Motor neuron (in vitro differentiated cells): Measurements from ENCODE around the gene LRRC37A3. TPM values are rescaled to one million over a fixed set of nuclear protein-coding genes. Genes with fewer than 3 reads are reported as not detected.
"Not testable (repeated sequence)": the region's sequence is repeated elsewhere in the genome, so short reads cannot be mapped to it uniquely, and the experiment has no call there.

Experiments
- ATAC-seq, 8 experiments: fragments of 200-7000 bp; cut with Tn5 transposase; replicated peaks in 6 of 8; 2 replicates each; pipeline ENCODE4 v1.8.0; 2021; ENCODE audit warnings: mild to moderate bottlenecking in 8 of 8, moderate library complexity in 8 of 8
- H3K27ac ChIP-seq, 2 donors: fragments of 250-450 bp; sonication (Bioruptor Pico); 2 replicates each; pipeline ENCODE4 v1.9.0; 2021; ENCODE audit warnings: antibody characterized with exemption in 2 of 2, mild to moderate bottlenecking in 2 of 2, moderate library complexity in 1 of 2
- H3K4me1 ChIP-seq, 2 donors: fragments of 250-450 bp; sonication (Bioruptor Pico); replicated peaks in 1 of 2; 2 replicates each; pipeline ENCODE4 v1.6.1; 2021; ENCODE audit warnings: antibody characterized with exemption in 2 of 2, mild to moderate bottlenecking in 2 of 2, moderate library complexity in 1 of 2
- H3K4me3 ChIP-seq, 5 donors: fragments of 250-450 bp; sonication (Bioruptor Pico); 2 replicates each; pipeline ENCODE4 v1.9.0; 2021; ENCODE audit warnings: antibody characterized with exemption in 5 of 5, mild to moderate bottlenecking in 5 of 5, moderate library complexity in 4 of 5
- WGBS, 10 experiments: fragments of 450-650 bp; shearing (Covaris generic); methylation state at CpG; one replicate each; pipeline ENCODE4 v1.0.0; 2022; 5-methylcytosine and 5-hydroxymethylcytosine counted together
- in situ Hi-C, 9 experiments: fragments of 400-800 bp; cut with MboI; loops; one replicate each; pipeline ENCODE4 v1.15.0; 2021; ENCODE audit warnings: low sequenced_read_pairs in 9 of 9, low pct_unique_long_range_greater_than_20kb in 2 of 9; ENCODE audit not compliant: unreplicated experiment in 9 of 9
- total RNA-seq, 8 experiments: library from RNA; unstranded; fragments of 300-600 nt; gene quantifications; 2 replicates each; pipeline versions ENCODE4 v1.2.3 to v1.2.4, GENCODE V29; 2022

LRRC37A3 gene
- total RNA-seq, 8 experiments from 2014 or later: 5.7 to 21.4 (median 8.7) TPM

DNA sequence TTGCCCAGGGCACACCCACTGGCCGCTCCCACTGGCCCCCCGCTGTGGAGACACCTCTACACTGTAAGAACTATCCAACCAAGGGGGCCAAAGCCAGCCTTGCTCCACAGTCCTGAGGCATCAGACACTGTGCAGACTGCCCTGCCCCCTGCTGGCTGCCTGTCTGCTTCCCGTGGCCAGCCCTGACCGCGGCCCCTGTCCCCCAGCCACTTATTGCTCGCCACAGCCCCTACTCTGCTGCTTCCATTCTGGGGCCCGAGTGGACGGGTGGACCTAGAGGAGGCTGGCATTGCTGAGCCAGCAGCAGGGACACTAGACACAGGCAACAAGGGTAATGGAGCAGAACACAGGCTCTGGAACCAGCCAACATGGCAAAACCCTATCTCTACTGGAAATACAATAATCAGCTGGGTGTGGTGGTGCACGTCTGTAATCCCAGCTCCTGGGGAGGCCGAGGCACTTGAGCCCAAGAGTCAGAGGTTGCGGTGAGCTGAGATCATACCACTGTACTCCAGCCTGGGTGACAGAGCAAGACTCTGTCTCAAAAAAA lies 19.7 kb upstream of the LRRC37A3 start:
- ATAC-seq: peak in 4 of 8 experiments; percentile 56 to 86 (median 74)
- no peaks in the 10 kb centered on the region for H3K4me1 ChIP-seq
- in situ Hi-C loops: loop anchor here in 1 of 9 experiments (25.0 kb wide), 1 partner anchor 248 kb away; no protein-coding TSS in a partner anchor
- H3K27ac ChIP-seq: no peak overlapping the region
- no peak overlapping the region for H3K4me3 ChIP-seq
- 60 to 100% (median 88%) methylated on average over 1 to 6 of the region's 11 CpGs; no CpG with 5 or more reads in 5 of the 10 experiments for WGBS, 10 experiments

GRCh38 chr17:64938290-64938689 lies 19.0 kb upstream of the LRRC37A3 start:
- no peak overlapping the region for H3K27ac ChIP-seq
- no peak for ATAC-seq
- no peaks in the 10 kb centered on the region for H3K4me1 ChIP-seq
- in situ Hi-C loops: loop anchor here in 1 of 9 experiments (25.0 kb wide), 1 partner anchor 249 kb away; no protein-coding TSS in a partner anchor
- no peak overlapping the region for H3K4me3 ChIP-seq

GRCh38 chr17:64936117-64936516 lies 16.8 kb upstream of the LRRC37A3 start:
- no peak overlapping the region for H3K27ac ChIP-seq
- H3K4me3 ChIP-seq: no peak overlapping the region
- ATAC-seq: no peak
- WGBS, 10 experiments: 80 to 100% (median 88%) methylated on average over 1 to 4 of the region's 10 CpGs; no CpG with 5 or more reads in 3 of the 10 experiments
- in situ Hi-C loops: loop anchor here in 1 of 9 experiments (25.0 kb wide), 1 partner anchor 251 kb away; no protein-coding TSS in a partner anchor
- no peaks in the 10 kb centered on the region for H3K4me1 ChIP-seq

DNA sequence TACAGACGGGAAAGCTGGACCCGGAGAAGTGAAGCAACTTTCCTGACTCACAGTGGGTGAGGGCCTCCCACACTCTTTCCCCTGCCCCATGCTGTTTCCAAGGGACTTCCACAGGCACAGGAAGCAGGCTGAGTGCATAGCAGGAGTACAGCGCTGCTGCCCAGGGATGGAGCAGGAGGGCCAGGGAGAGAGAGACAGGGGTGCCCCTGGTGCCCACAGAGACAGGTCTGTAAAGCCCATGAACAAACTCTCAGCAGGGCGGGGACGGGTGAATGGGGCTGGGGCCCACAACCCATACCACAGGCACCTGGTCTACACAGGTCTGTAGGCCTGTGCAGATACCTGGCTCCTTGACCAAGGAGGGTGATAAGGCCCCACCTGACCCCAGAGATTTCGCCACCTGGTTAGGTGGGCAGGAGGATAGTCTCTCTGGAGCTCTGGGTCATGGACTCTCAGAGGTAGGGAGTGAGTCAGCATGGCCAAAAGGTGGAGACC lies 15.1 kb upstream of the LRRC37A3 start:
- not testable (repeated sequence) for ATAC-seq, H3K4me3 ChIP-seq, H3K4me1 ChIP-seq, H3K27ac ChIP-seq
- 80 to 100% methylated on average over 1 to 2 of the region's 6 CpGs; no CpG with 5 or more reads in 8 of the 10 experiments for WGBS, 10 experiments
- in situ Hi-C loops: loop anchor here in 1 of 9 experiments (25.0 kb wide), 1 partner anchor 253 kb away; no protein-coding TSS in a partner anchor

DNA sequence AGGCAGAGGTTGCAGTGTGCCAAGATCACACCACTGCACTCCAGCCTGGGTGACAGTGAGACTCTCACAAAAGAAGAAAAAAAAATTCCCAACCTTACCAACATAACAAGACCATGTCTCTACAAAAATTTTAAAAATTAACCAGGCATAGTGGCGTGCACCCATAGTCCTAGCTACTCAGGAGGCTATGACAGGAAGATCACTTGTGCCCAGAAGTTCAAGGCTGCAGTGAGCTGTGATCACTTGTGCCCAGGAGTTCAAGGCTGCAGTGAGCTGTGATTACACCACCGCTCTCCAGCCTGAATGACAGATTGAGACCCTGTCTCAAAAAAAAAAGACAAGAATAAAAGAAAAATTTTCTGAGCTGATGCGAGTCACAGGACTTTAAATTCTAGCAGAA lies 13.6 kb upstream of the LRRC37A3 start:
- WGBS, 10 experiments: 33 to 100% (median 83%) methylated on average over 1 to 2 of the region's 3 CpGs; no CpG with 5 or more reads in 3 of the 10 experiments
- not testable (repeated sequence) for H3K27ac ChIP-seq, H3K4me3 ChIP-seq, H3K4me1 ChIP-seq, ATAC-seq
- in situ Hi-C loops: loop anchor here in 1 of 9 experiments (25.0 kb wide), 1 partner anchor 254 kb away; no protein-coding TSS in a partner anchor

- not testable (repeated sequence) for H3K27ac ChIP-seq, H3K4me3 ChIP-seq, ATAC-seq, H3K4me1 ChIP-seq
- in situ Hi-C loops: loop anchor here in 1 of 9 experiments (25.0 kb wide), 1 partner anchor 257 kb away; no protein-coding TSS in a partner anchor
- 56 to 100% (median 77%) methylated on average over 1 to 5 of the region's 7 CpGs; no CpG with 5 or more reads in 3 of the 10 experiments for WGBS, 10 experiments
Measured at GRCh38 chr17:64930374-64930773, 11.1 kb upstream of the LRRC37A3 start.

- 70 to 92% (median 85%) methylated on average over 2 of the region's 6 CpGs; no CpG with 5 or more reads in 6 of the 10 experiments for WGBS, 10 experiments
- in situ Hi-C loops: loop anchor here in 1 of 9 experiments (25.0 kb wide), 1 partner anchor 258 kb away; no protein-coding TSS in a partner anchor
Measured at GRCh38 chr17:64929419-64930209, 10.3 kb upstream of the LRRC37A3 start.

GRCh38 chr17:64928701-64929100 lies 9.4 kb upstream of the LRRC37A3 start:
- H3K4me3 ChIP-seq, H3K4me1 ChIP-seq, H3K27ac ChIP-seq, ATAC-seq: not testable (repeated sequence)
- WGBS, 10 experiments: 80 to 100% methylated on average over 1 of the region's 3 CpGs; no CpG with 5 or more reads in 8 of the 10 experiments
- in situ Hi-C loops: loop anchor here in 1 of 9 experiments (25.0 kb wide), 1 partner anchor 259 kb away; no protein-coding TSS in a partner anchor

More at GRCh38 chr17:64929419-64930209, 10.3 kb upstream of the LRRC37A3 start:
- H3K4me1 ChIP-seq, H3K27ac ChIP-seq, H3K4me3 ChIP-seq: not testable (repeated sequence)
- peak in 1 of 8 experiments; percentile 28 for ATAC-seq

DNA sequence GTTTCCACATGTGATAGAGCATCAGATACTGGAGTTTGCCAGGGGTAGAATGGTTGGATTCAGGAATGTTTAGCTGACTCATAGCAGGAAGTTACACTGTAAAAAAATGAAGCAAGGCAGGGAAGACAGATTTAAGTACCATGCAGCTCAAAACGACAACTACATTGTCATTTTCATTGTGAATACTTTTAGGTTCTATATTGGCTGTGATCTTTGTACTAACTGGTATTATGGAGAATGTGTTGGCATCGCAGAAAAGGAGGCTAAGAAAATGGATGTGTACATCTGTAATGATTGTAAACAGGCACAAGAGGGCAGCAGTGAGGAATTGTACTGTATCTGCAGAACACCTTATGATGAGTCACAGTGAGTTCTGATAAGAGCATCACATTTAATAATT lies 8.2 kb upstream of the LRRC37A3 start:
- H3K27ac ChIP-seq, H3K4me3 ChIP-seq, H3K4me1 ChIP-seq: not testable (repeated sequence)
- ATAC-seq: peak; percentile 75 to 94 (median 83)
- 0 to 20% (median 0%) methylated on average over 1 of the region's 2 CpGs; no CpG with 5 or more reads in 7 of the 10 experiments for WGBS, 10 experiments
- in situ Hi-C loops: loop anchor here in 1 of 9 experiments (25.0 kb wide), 1 partner anchor 260 kb away; no protein-coding TSS in a partner anchor

DNA sequence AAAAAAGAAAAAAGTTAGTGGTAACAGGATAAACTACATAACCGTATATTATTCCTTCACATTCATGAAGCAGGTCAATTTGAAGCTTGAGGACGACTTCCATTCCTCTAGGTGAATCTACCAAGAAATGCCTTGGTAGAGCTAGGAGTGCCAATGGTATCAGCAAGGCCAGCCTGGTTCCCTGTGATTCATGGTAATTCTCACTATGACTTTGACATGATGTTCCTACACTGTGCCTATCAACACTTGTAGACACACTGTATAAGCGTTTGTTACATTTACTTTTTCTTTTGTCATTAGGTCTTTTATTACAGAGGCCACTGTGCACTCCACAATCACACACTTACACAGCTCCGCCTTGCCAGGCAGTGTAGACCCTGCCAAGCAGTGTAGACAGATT lies 7.2 kb upstream of the LRRC37A3 start:
- not testable (repeated sequence) for H3K27ac ChIP-seq, H3K4me1 ChIP-seq, H3K4me3 ChIP-seq
- WGBS, 10 experiments: 40 to 100% (median 90%) methylated on average over 1 to 2 of the region's 4 CpGs; no CpG with 5 or more reads in 3 of the 10 experiments
- in situ Hi-C loops: loop anchor here in 1 of 9 experiments (25.0 kb wide), 1 partner anchor 261 kb away; no protein-coding TSS in a partner anchor
- ATAC-seq: peak in 1 of 8 experiments; percentile 14

DNA sequence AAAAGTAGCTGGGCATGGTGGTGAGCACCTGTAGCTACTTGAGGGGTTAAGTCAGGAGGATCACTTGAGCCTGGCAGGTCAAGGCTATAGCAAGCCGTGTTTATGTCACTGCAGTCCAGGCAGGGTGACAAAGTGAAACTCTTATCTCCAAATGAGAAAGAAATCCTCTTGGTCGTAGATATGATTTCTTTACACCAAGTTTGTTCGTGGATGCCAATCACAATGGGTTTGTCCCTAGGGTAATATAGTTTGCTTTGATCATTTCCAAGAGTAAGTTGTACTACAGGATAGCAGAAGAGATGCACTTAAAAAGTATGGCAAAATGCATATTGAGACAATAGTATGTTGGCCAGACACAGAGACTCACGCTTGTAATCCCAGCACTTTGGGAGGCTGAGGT lies 6.0 kb upstream of the LRRC37A3 start:
- not testable (repeated sequence) for H3K4me3 ChIP-seq, H3K4me1 ChIP-seq, ATAC-seq, H3K27ac ChIP-seq
- in situ Hi-C loops: loop anchor here in 1 of 9 experiments (25.0 kb wide), 1 partner anchor 262 kb away; no protein-coding TSS in a partner anchor
- WGBS, 10 experiments: 83 to 100% (median 100%) methylated on average over 1 to 2 of the region's 4 CpGs; no CpG with 5 or more reads in 5 of the 10 experiments

DNA sequence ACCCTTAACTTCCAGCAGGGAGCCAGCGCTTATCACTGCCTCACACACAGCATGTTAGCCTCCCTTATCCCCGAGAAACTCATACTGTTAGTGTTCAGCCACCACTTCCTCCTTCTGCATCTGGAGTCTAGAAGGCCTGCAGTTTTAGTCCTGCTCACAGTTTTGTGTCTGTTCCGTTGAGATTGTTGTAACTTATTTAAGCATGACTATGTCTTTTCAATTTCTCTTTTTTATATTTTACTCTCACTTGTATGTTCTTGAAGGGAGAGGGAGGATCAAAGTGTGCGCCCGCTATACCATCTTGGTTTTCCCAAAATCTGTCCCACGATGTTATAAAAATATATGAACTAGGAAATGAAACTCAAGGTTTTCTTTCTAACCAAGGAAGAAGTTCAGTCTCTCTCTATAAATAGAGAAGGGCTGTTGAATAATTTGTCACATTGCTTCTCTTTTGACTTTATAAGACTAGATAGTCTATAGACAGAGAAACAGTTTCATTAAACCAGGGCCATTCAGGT lies 3.8 kb upstream of the LRRC37A3 start:
- in situ Hi-C loops, H3K27ac ChIP-seq, ATAC-seq, H3K4me1 ChIP-seq, H3K4me3 ChIP-seq: not testable (repeated sequence)
- 75 to 100% (median 82%) methylated on average over 1 to 4 of the region's 6 CpGs; no CpG with 5 or more reads in 4 of the 10 experiments for WGBS, 10 experiments
